DND-41 (cell line): ENCODE measurements around the gene COPE.
A peak's percentile ranks its signal among the peaks of the same experiment; 100 is the strongest.

Experiments
- ATAC-seq: fragments of 200-7000 bp; cut with Tn5 transposase; 3 replicates; pipeline ENCODE4 v1.9.1; 2021; ENCODE audit warnings: low read depth; ENCODE audit not compliant: insufficient read depth
- DNase-seq: peaks from one replicate; pipeline ENCODE4 v3.0.0-alpha.2; 2020
- H2AFZ ChIP-seq: 2 replicates; pipeline ENCODE4 v1.6.0; 2012; ENCODE audit warnings: low read depth, low read length
- H3K27ac ChIP-seq: 2 replicates; pipeline ENCODE4 v1.5.1; 2012; ENCODE audit warnings: low read length, inconsistent platforms
- H3K27me3 ChIP-seq: fragments of 200-600 bp; sonication (generic); 2 replicates; pipeline ENCODE4 v1.6.0; 2012; ENCODE audit warnings: low read length, mild to moderate bottlenecking, inconsistent platforms; ENCODE audit not compliant: insufficient read depth, poor library complexity
- H3K36me3 ChIP-seq: 2 replicates; pipeline ENCODE4 v1.5.1; 2012; ENCODE audit warnings: low read length, inconsistent platforms; ENCODE audit not compliant: insufficient read depth
- H3K4me1 ChIP-seq: 2 replicates; pipeline ENCODE4 v1.5.1; 2012; ENCODE audit warnings: mild to moderate bottlenecking, low read length; ENCODE audit not compliant: insufficient read depth
- H3K4me2 ChIP-seq: 2 replicates; pipeline ENCODE4 v1.6.0; 2012; ENCODE audit warnings: mild to moderate bottlenecking, moderate library complexity, low read length, inconsistent platforms; ENCODE audit not compliant: insufficient read depth
- H3K4me3 ChIP-seq, 2 experiments: fragments of 200-600 bp in 1 of 2; shearing (Covaris generic) in 1 of 2; 2 replicates each; pipeline ENCODE4 v1.5.1; 2012 to 2016; ENCODE audit warnings: inconsistent platforms in 2 of 2, low read length in 2 of 2, mild to moderate bottlenecking in 2 of 2, low read depth in 1 of 2, moderate library complexity in 1 of 2
- H3K79me2 ChIP-seq: 2 replicates; pipeline ENCODE4 v1.6.0; 2012; ENCODE audit warnings: low read length, inconsistent platforms; ENCODE audit not compliant: insufficient read depth
- H3K9ac ChIP-seq: 2 replicates; pipeline ENCODE4 v1.6.0; 2012; ENCODE audit warnings: low read depth, mild to moderate bottlenecking, inconsistent platforms, low read length, moderate library complexity
- H3K9me3 ChIP-seq: 2 replicates; pipeline ENCODE4 v1.5.1; 2012; ENCODE audit warnings: low read length, moderate library complexity, mild to moderate bottlenecking, inconsistent platforms; ENCODE audit not compliant: insufficient read depth, severe bottlenecking
- H4K20me1 ChIP-seq: 2 replicates; pipeline ENCODE4 v1.6.0; 2012; ENCODE audit warnings: low read length; ENCODE audit not compliant: insufficient read depth
- EZH2 ChIP-seq: IDR thresholded peaks from 3 replicates; pipeline ENCODE4 v1.6.1; 2012; ENCODE audit warnings: borderline replicate concordance, low read depth, mild to moderate bottlenecking, moderate library complexity, low read length, inconsistent platforms; ENCODE audit not compliant: severe bottlenecking
- TF ChIP-seq, protein P1 (sequence below): IDR thresholded peaks from 2 replicates; pipeline ENCODE4 v1.5.1; 2012; ENCODE audit warnings: borderline replicate concordance, low read length, moderate library complexity, mild to moderate bottlenecking; ENCODE audit not compliant: poor library complexity, severe bottlenecking; ENCODE audit errors: extremely low read depth

The COPE gene

DNA sequence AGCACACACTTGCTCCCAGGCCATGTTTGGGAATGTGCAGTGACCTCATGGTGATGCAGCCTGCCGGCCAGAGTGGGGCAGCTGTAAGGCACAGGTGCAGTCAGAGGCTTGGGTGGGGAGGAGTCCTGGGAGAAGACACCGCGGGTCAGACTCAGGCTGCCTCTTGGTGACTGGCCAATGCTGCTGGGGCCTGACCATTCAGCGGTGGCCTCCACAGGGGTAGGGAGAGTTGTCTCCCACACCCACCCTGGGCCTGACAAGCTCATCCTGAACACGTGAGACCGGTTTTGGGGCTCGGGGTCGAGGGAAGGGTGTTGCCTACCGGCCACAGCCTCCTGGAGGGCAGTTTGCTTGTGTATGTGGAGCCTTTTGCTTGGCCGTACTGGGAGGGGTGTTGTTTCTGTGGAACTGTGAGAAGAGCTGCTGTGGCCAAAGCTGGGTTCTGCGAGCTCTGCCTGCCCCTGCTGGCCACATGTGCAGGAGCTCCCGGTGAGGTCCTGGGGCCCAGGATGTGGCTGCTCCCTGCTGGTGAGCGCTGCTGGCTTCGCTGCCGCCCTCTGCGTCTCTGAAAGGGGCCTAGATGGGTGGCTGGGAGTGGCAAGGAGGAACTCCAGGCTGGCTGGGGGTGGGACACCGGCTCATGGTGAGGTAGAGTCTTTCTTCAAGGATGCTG is 65.3 kb downstream of the COPE start:
- H3K9me3 ChIP-seq = no peaks in the 10 kb centered on the region
- no peak overlapping the region for H3K4me3 ChIP-seq
- no peaks in the 10 kb centered on the region for H3K27me3 ChIP-seq
- peaks cover 47% of the 10 kb centered on the region for H3K79me2 ChIP-seq
- peaks cover 100% of the 10 kb centered on the region for H3K36me3 ChIP-seq
- ATAC-seq (no peak), DNase-seq (no peak)
- TF ChIP-seq, protein P1, sequence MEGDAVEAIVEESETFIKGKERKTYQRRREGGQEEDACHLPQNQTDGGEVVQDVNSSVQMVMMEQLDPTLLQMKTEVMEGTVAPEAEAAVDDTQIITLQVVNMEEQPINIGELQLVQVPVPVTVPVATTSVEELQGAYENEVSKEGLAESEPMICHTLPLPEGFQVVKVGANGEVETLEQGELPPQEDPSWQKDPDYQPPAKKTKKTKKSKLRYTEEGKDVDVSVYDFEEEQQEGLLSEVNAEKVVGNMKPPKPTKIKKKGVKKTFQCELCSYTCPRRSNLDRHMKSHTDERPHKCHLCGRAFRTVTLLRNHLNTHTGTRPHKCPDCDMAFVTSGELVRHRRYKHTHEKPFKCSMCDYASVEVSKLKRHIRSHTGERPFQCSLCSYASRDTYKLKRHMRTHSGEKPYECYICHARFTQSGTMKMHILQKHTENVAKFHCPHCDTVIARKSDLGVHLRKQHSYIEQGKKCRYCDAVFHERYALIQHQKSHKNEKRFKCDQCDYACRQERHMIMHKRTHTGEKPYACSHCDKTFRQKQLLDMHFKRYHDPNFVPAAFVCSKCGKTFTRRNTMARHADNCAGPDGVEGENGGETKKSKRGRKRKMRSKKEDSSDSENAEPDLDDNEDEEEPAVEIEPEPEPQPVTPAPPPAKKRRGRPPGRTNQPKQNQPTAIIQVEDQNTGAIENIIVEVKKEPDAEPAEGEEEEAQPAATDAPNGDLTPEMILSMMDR = peak; percentile 11
- TF ChIP-seq EZH2 = no peak
- H3K9ac ChIP-seq = no peak overlapping the region
- H3K27ac ChIP-seq = no peak overlapping the region
- H4K20me1 ChIP-seq = peaks cover 86% of the 10 kb centered on the region
- H2AFZ ChIP-seq = no peak overlapping the region
- H3K4me2 ChIP-seq = no peak overlapping the region
- no peaks in the 10 kb centered on the region for H3K4me1 ChIP-seq

DNA sequence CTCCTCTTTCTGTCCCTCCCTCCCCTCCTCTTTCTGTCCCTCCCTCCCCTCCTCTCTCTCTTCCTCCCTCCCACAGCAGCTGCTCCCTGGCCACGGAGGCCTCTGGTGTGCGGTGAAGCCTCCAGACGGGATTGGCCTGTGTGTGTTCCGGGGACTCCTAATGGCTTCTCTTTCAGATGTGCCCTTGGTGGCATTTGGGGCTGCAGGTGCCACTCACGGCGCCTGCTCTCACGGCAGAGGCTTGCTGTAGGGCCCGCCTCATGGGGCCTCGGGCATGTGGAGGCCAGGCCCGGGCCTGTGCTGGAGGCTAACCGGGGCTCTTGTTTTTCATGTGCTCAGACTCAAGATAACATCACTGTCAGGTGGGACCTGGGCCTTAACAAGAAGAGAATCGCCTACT is 66.5 kb downstream of the COPE start:
- TF ChIP-seq EZH2 = no peak
- TF ChIP-seq, protein P1 = no peak
- no peak for ATAC-seq
- Histone ChIP-seq H3K9me3 (no peaks in the 10 kb centered on the region), H3K27ac (no peak overlapping the region), H3K4me2 (no peak overlapping the region), H2AFZ (no peak overlapping the region), H3K79me2 (peaks cover 56% of the 10 kb centered on the region), H3K36me3 (peaks cover 100% of the 10 kb centered on the region), H3K9ac (no peak overlapping the region), H3K4me1 (no peaks in the 10 kb centered on the region), H4K20me1 (peaks cover 87% of the 10 kb centered on the region), H3K27me3 (no peaks in the 10 kb centered on the region), H3K4me3 (no peak overlapping the region)
- no peak for DNase-seq

DNA sequence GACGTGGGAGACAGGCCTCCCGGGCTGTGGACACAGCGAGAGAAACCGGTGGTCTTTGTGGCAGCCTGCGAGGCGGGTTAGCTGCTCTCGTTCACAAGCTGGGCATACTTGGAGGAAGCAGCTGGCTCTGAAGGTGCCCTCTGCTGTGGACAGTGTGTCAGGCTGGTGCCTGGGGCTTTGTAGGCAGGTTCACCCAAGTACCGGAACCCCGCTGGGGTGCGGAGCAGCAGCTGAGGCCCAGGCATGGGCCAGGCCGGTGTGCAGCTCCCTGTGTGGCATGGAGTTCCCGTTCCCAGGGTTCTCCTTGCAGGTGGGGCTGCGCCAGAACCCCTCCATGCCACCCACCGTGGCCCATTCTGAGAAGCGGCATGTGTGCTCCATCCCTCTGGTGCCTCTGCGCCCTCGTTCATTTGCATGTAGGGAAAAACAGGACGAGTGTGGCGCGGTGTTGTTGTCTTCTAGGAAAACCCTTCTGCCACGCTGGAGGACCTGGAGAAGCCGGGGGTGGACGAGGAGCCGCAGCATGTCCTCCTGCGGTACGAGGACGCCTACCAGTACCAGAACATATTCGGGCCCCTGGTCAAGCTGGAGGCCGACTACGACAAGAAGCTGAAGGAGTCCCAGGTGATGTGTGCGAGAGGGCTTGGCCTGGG is 67.4 kb downstream of the COPE start:
- no peak overlapping the region for H3K27ac ChIP-seq
- H3K36me3 ChIP-seq = peaks cover 100% of the 10 kb centered on the region
- H3K79me2 ChIP-seq = peaks cover 61% of the 10 kb centered on the region
- peaks cover 87% of the 10 kb centered on the region for H4K20me1 ChIP-seq
- H3K9ac ChIP-seq = no peak overlapping the region
- no peaks in the 10 kb centered on the region for H3K27me3 ChIP-seq
- no peaks in the 10 kb centered on the region for H3K4me1 ChIP-seq
- no peak overlapping the region for H2AFZ ChIP-seq
- no peak overlapping the region for H3K4me3 ChIP-seq
- TF ChIP-seq EZH2 = no peak
- TF ChIP-seq, protein P1 = no peak
- ATAC-seq (no peak), DNase-seq (no peak)
- H3K9me3 ChIP-seq = no peaks in the 10 kb centered on the region
- H3K4me2 ChIP-seq = no peak overlapping the region
